DMS114 treated with DMSO at 0.1 percent for 48 hours (cell line): ENCODE data around the gene SEZ6L.

ENCODE experiments used
- DNase-seq: peaks from one replicate; lab custom pipeline; 2025; ENCODE audit not compliant: unreplicated experiment; lab: John Stamatoyannopoulos, UW

Gene SEZ6L

DNA sequence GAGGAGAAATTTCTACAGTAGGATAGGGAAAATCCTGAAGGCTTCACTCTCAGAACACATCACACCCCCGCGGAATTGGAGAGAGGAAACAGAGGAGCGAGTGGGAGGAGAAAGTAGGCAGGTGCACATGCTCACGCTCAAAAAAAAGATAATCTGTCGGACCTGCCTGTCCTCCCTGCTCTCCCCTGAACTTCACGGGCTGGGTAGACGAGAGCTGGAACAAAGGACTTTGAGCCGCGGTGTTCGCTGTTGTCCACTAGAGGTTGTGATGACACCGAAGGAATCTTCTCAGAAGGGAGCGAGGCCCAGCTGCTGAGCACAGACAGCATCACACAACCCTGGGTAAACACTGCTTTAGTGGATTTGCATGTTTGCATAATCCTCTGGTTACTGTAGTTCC, 5.0 kb downstream of the SEZ6L start:
- DNase-seq = no peak

DNA sequence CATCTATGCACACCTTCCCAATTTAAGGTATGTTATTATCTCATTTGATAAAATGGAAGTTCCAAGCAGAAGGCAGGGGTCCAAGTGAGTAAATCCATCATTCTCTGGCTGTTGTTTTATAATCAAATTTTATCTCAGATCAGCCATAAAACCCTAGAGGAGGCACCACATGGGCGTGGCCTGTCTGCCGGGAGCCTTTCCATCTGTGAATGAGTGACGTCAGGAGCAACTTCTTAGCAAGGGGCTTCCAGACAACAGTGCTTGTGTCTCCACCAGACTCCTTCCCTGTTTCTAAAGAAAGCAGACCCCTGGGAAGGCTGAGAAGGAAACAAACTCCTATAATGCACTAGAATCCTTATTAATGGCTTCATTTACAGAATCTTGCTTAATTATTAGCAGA, 13.5 kb downstream of the SEZ6L start:
- no peak for DNase-seq

DNA sequence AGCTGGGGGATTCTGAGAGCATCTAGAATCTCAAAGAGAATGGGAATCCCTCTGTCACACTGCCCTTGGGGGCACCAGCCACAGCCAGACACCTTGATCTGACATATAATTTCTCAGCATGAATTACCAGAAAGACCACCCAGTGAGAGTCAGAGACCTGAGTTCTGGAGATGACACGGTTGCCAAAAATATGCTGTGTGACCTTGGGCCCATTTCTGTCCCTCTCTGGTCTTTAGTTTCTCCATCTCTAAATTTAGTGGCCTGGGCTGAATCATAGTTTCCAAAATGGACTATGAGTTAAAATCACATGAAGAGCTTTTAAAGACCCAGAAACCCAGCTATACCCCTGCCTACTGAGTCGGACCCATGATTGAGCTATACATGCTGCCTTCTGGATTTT, 15.9 kb downstream of the SEZ6L start:
- DNase-seq = no peak

DNA sequence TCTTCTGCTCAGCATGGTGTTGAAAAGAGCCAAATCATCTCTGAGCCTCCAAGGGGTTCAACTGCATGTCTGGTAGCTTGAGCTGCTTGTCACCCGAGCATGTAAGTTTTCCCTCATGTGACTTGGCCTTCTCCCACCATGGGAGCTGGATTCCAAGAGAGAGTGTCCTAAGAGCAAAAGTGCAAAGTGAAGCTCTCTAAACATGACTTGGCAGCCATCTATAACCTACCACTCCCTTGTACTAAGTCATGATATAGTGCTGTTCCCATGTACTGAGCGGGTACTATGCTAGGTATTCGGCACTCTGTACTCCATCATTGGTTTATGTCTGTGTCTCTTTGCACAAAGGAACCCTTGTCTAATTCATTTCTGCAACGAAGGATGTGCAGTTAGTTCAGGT, 19.1 kb downstream of the SEZ6L start:
- no peak for DNase-seq

DNA sequence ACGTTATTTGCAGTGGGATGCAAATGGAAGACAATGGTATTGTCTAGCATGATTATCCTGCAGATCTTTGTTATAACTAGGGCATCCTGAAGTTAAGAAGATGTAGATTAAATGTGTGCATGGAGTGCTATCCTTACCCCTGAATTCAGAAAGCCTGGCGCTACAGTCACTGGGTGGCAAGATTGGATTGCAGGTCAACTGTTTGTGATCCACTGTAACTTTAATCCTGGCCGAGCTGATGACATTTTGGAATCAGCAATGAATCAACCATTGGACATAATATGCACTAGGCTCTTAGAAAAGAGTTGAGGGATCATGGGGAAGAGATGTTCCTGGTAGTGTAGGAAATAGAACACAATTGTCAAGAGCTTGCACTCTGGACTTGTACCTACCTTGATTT, 25.1 kb downstream of the SEZ6L start:
- DNase-seq = no peak

DNA sequence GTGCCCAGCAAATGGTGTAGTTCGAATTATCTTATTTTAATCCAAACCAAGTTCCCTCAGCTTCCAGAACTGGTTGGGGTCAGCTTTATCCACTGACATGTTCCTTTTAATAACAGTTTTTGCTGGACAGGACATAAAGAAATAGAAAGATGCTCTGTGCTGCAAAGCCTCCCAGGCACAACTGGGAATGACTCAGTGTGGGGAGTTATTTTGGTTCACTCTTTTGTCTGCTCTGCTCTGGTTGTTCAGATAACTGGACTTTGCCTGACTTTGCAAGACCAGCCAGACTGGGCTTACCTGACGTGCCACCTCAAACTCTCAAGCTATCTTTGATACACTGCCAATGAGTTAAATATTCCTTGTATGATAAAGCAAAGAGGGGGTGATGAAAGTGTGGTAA, 25.6 kb downstream of the SEZ6L start:
- DNase-seq = no peak

DNA sequence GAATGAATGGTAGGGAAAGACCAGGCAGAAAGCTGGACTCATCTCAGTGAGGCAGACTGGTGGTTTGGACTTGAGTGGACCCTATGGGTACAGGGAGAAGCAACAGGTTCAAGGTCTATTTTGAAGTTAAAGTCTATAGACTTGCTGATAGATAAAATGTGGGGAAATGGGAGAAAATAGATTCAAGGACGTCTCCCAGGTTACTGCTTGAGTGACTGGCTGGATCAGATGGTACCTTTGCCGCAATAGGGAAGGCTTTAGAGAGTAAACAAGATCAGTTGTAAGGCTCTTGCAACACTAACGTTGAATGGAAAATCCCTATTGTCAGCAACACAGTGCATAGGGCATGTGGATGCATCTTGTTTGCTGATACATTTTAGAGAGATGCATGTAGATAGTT, 27.4 kb downstream of the SEZ6L start:
- DNase-seq = no peak

DNA sequence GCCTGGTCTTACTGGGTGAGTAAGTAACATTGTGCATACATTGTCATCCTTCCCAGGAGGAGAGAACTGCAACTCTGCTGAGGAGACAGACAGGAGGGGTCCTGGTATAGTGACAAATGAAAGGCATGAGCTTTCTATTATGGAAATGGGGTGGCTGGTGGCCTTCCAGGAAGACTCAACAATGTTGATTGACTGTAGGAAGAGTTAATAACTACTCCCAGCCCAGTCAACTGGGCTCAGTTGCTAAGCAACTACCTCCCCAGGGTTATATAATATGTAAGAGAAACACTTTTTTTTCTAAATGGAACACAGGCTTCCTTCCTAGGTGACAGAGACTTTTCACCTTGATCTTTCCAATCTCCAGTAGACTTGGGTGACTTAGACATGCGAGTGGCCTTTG, 28.2 kb downstream of the SEZ6L start:
- no peak for DNase-seq

DNA sequence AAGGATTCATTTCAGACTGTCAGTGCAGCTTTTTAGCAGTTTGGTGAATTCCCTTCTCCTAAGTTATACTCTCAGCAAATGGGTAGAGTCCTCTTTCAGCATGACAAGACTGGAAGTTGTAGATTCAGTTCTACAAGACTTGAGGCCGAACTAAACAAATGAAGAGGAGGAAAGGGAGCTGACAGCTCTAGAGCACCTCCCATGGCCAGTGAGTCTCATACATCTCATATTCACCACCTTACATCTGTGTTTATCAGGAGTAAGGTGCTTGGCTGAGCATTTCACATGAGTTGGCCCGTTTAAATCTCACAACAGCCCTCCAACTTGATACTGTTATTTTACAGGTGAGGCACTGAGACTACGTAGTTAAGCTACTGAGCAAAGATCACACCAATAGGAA, 30.4 kb downstream of the SEZ6L start:
- DNase-seq = no peak

DNA sequence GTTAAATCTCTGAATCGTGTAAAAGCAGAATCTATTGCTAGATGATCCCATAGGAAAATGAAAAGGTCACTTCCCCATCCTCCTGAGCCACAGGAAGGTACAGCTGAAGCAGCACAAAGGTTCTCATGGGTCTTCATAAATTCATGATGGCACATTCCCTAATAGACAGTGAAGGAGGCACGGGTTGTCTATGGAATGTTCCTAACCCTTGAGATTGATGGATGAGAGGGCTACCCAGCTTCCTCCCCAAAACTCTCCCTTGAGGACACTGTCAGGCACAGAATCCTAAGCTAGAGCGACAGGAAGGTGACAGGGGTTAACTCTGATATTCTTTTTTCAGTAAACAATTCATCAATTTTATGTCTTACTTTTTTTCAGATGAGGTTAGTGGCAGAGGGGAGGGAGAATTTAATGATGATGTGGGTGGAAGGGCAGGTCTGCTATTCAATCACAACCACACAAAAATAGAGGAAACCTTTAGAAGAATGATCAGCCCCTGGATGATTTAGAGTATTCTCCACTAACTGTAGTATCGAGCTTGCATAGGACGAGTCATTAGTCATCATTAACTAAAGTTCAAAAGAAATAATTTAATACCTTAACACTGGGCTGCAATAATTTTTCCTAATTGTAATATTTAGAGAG, 33.1 kb downstream of the SEZ6L start:
- DNase-seq = no peak

DNA sequence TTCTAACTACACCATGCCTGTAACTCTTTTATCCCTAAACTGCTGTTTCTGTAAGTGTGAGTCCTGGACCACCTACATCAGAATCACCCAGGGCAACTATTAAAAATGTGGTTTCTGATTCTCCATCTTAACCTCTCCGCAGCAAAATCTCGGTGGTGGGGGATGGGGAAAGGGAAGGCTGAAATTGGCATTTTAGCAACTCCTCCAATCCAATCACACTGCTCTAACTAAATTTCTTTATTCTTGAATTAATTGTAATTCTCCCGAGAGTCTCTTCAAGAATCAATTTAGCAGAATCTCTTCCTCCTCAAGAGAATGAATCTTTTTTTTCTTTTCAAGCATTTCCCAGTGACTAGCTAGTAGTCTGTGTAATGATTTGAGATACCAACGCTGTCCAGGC, 36.2 kb downstream of the SEZ6L start:
- no peak for DNase-seq

DNA sequence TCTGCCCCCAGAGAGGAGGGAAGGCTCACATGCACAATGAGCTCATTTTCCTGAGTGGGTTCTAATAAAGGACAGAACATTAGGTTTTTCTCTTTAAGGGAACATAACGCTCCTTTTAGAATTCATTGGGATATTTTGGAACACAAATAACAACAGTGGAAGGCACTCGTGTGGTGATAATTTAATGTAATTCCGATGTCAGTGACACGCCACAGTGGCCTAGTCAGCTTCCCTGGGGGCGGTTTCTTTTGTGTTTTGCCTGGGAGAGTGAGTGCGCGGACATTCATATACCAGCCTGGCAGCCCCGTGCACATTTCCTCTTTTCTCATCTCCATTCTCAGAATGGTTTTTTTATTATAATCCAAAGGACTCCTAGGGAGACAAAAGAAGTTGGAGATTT, 41.1 kb downstream of the SEZ6L start:
- no peak for DNase-seq

DNA sequence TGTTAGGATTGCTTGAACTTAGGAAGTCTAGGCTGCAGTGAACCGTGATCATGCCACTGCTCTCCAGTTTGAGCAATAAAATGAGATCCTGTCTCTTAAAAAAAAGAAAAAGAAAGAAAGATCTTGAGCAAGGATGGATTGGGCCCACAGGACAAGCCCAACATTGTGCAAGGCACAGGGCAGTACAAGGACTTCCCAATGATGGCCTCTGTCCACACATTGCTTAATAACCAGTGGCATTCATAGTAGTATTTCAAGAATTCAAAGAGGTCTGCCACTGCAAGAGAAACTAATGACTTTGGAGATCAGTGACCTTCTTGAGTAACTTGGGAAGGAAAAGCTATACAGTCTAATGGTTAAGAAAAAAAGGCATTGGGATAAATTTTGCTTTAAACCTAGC, 44.6 kb downstream of the SEZ6L start:
- DNase-seq = no peak

DNA sequence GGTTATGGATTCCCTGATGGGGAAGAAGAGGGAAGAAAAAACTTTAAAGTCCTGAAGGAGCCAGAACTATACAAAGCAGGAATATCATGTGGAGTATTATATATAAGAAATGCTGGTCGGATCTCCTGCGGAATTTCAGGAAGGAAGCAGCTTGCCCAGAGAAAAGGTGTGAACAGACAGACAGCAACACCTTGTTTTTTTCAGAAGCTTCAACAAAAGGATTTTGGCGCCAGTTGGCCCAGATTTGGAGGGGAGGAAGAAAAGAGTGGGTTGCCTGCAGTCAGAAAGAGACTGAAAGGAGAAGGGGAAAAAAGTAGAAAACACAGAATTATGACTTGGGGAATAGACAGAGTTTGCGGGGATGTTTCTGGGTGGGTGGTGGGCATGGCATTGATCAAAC, 45.2 kb downstream of the SEZ6L start:
- no peak for DNase-seq

DNA sequence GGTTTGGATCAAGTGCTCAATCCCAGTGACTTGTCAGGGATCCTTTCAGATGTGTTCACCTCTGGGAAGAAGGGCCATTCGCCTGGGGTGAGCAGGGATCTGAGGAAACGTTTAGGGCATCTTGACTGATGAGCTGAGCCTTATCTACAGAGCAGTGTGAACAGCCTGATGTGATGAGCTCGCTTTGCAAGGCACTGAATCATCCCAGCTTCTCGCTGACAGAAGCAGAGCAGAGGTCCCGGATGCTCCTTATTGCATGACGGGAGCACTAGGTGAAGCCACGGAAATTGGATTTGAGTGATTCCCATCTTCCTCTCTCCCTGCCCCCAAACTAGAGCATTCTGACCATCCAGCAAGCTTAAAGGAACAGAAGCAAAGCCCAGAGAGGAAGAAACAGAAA, 46.5 kb downstream of the SEZ6L start:
- DNase-seq = no peak

DNA sequence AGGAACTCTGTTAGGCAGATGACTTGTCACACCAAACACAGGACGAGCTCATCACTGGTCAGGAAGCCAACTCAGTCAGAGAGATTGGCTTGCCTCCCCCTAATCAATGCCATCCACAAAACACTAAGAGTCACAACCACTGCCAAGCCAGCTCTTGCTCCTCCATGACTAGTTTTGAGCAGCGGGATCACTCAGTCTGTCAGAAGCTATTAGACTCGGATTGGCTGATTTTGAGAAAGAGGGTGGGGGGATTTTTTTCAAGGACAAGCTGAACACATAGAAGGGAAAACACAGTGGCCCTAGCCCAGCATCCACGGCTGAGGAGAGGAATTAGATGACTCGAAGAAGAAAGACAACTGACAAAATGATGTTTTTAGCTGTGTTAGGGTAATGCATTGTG, 55.9 kb downstream of the SEZ6L start:
- DNase-seq = no peak

DNA sequence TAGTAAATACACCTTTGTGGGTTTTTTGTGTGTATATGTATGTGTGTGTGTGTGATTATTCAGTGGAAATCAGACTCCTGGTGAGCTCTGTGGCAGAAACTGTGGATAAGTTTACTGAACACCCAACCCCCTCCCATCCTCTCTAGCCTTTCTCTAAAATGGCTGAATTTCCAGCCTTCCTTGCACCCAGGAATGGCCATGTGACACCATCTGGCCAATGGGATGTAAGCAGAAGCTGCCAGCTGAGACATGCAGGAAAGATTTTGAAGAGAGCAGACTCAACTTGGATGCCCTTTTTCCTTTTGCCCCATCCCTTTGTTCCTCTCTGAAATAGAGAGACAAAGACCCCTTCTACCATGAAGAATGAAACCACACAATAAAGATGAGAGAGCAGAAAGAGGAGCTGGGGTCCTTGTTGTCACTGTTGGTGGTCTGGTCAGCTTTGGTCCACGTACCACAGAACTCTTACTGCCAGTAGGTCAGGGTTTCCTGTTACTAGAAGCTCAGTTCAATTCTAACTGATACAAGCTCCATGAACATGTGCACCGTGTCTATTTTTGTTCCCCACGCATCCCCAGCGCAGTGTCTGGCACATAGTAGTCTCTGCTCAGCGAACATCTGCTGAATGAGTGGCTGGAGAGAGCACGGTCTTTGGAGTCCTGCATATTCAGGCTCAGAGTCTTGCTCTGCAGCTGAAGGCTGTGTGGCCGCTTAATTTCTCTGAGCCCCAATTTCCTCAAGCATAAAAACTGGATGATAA, 57.5 kb downstream of the SEZ6L start:
- no peak for DNase-seq

DNA sequence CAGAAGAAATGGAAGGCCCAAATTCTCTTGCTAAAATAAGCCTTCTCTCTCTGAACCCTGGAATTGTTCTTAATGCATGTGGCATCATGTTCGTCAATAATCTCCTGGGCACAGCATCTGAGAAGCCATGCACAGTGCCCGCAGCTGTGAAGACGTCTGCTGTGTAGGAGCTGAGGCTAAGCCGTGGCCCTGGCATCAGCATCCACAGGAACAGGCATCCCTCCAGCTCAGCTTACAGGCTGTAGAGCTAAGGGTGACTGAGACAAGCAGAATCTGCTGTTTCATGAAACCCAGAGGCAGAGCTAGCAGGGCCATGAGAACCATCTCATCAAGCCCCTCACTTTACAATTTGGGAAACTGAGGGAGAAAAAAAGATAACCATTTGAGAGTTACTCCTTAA, 60.6 kb downstream of the SEZ6L start:
- DNase-seq = no peak

DNA sequence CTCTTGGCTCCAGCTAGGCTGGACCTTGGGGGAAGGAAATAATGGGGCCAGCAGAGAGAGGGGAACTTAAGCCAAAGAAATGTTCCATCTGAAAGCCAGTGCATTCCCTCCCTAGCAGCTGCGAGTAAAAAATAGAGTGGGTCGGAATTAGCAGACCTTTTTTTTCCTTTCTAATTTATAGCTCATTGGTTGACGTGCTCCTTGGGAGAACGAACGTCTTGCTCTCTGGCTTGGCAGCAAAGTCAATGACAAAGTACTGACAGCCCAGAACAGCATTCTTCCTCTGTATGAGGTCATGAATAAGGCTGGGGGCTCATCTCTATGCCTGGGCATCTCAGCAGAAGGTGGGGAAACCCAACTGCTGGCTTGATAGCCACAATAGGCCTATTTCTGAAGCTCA, 65.0 kb downstream of the SEZ6L start:
- no peak for DNase-seq

DNA sequence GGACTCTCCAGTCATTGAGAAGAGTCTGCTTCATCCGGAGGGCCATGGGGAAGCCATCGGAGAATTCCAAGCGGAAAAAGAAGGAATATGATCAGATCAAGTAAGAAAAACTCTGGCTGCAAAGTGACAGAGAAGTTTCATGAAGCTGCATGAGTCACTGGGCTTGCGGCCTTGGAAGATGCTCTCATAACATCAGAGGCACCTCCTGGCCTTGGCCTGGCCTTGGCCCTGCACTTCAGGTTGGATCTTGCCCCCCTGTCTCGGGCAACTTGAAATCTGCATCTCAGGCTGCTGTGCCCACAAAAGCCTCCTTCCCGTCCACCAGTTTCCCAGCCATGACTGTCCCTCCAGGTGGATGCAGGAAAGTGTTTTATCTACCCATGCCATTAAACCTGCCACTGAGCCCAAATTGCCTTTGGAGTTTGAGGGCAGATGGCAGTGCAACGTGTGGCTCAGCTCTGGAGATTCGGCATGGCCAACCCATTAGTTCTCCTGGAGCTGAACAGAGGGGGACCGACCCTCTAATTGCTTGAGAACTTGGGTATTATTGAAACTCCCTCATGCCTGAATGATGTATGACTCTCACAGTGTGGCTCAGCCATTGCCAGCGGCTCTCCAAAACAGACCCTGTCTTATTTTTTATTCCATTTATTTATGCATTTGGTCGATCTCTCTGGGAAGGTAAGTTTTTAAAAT, 66.7 kb downstream of the SEZ6L start:
- no peak for DNase-seq

DNA sequence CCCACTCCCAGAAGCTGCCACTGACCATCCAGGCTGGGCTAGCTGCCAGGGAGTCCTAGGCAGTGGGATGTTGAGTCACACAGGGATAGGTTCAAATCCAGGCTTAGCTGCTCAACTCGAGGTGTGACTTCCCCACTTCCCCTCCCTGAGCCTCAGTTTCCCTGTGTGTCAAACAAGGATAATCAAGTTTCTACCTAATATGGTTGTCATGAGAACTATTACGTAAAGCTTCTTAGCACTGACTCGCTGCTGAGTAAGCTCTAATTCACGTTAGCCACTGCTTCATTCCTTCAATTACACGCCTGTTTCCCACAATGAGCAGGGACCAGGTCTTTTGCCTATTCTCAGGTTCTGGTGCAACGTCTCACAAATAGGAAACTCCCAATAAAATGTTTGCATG, 67.7 kb downstream of the SEZ6L start:
- DNase-seq = no peak

DNA sequence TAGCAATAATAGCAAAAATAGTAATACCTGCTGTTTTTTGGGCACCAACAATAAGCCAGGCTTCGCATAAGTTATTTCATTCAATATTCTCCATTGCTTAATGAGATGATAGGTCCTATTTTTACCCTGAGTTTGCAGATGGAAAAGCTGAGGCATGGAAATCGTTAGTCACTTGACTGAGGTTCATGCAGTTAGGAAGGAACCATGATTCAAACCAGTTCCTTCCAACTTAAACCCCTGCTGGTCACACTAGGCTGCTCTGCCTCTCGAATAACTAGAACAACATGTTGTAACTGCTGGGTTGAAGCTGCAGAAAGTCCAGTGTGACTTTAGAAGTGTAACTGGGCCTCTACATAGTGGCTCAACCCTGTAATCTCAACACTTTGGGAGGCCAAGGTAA, 69.3 kb downstream of the SEZ6L start:
- no peak for DNase-seq
